Measurements from ENCODE around the gene ODF2L.
"Not testable (repeated sequence)": the region's sequence is repeated elsewhere in the genome, so short reads cannot be mapped to it uniquely, and the experiment has no call there.

The ODF2L gene

DNA sequence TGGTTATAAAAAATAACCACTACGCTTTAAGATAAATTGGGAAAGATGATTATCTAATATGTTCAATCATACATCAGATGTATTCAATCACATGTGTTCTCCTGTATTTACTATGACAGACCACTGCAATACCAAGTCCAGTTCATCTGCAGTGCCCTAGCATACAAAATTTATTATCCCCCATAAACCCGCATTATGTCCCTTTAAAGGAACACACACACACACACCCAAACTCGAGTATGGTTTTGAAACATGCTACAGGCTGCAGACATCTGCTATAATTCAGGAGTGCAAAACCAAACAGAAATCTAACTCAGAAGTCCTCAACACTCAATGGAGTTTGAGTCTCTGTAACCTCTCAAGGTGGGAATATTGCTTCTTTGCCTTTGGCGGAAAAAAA lies 14.9 kb downstream of the ODF2L start:
- no peak for DNase-seq

DNA sequence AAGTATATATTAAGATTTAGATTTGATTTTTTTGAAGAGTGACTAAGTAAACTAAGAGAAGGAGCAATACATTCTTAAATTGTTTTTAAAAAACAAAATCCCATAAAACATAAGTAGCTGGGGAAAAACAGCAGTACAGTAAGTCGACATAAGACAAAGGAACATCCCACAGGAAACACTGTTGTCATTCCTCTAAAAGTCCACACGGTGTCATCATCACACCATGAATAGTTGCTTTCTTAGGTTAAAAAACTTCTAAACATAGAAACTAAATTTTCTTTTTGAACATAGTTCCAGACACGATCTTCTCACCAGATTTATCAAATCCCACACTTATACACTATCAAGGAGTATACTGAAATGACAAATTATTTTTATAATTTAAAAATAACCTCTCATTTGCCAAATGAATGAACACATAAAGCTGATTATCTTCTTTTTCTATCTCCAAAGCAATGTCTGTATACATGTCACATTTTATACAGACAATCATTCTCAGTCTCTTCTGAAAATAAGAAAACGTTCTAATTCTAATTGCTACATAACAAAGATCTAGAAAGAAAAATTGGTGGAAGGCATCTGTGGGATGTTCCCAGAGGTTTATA lies 15.8 kb downstream of the ODF2L start:
- peak; percentile 85 for DNase-seq

DNA sequence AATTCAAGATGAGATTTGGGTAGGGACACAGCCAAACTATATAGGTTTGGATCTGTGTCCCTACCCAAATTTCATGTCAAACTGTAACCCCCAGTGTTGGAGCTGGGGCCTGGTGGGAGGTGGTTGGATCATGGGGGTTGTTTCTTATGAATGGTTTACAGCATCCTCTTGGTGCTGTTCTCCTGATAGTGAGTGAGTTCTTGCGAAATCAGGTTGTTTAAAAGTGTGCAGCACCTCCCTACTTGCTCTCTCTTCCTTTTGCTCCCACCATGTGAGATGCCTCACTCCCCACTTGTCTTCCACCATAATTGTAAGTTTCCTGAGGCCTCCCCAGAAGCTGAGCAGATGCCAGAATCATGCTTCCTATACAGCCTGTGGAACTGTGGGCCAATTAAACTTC lies 17.3 kb downstream of the ODF2L start:
- DNase-seq = no peak

DNA sequence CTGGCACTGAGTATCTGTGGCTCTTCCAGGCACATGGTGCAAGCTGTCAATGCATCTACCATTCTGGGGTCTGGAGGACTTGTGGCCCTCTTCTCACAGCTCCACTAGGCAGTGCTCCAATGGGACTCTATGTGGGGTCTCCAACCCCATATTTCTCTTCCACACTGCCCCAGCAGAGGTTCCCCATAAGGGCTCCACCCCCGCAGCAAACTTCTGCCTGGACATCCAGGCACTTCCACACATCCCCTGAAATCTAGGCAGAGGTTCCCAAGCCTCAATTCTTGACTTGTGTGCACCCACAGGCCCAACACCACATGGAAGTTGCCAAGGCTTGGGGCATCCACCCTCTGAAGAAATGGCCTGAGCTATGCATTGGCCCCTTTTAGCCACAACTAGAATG lies 18.8 kb downstream of the ODF2L start:
- DNase-seq = peak; percentile 19

DNA sequence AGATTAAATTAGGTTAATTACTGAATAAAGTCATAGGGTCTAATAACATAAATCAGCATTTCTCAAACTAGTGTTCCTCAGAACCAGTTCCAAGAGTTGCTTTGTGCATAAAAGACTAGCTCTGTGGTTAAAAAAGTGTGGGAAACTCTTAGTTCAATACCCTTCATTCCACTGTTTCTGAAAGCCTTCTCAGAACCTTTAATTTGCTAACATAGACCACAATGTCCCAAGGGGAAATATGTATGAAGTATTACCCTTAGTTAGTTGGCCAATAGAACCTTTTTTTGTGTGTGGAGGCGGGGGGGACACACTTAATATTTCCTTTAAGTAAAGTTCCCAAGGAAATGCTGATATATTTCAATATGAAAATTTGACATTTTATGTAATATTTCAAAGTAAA lies 20.4 kb downstream of the ODF2L start:
- DNase-seq = no peak

DNA sequence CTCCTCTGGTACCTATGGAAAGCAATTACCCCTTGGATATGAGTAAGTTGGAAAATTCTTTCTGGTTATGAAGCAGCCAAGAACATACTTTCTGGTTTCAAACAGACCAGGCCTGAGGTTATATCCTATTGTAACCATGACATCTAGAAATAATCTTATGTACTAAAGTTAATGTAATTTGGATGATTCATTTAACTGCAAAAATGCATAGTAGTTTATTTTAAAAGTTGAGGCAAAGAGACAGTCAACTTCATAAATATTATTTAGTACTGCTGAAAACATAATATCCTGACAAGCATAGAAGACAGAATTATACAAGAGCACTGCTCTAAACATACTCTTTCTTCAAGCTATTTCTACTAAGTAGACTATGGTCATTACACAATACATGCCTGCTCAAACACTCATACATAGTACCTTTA lies 25.5 kb downstream of the ODF2L start:
- no peak for DNase-seq

DNA sequence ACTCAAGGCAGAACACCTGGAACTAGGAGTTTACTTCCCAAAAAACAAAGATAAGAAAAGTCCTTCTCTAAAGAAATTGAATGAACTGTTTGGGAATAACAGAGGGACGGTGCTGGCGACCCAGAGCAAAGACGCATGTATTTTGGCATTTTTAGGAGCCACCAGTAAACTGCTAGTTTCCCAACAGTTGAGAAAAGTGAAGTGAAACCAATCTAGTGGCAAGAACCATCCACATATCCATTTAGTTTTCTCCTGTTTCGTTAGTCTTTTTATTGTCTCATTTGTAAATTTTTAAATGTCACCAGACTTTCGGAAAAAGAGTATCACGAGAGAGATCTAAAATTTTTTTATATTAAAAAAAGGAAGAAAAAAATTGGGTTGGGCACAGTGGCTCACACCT lies 30.2 kb downstream of the ODF2L start:
- no peak for DNase-seq

DNA sequence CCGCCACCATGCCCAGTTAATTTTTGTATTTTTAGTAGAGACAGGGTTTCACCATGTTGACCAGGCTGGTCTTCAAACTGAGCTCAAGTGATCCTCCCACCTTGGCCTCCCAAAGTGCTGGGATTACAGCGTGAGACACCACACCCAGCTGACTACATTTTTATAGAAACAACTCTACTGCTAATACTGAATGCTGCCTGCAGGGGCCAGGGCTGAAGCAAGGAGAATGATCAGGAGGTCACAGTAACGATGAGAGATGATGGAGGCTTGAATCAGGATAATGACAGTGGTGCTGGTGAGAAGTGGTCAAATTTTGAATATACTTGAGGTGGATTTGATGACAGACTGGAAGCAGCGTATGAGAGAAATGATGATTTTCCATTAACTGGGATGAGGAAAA lies 33.3 kb downstream of the ODF2L start:
- no peak for DNase-seq

DNA sequence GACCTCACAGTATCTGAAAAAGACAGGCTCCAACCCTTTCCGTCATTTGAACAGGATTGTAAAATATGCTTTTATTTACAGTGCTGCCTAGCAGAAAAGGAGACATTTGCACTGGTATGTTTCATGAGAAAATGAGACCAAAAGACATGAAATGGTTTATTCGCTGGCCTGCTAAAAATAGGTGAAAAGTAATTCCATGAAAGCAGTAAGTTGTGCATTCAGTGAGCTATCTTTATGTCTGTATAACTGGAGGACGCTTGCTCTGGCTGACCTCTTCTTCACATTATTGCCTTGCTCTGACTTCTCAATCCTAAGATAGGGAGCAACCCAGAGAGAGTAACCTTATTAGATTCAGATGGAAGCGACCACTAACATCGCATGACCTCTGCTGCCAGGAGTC lies 38.3 kb downstream of the ODF2L start:
- no peak for DNase-seq

DNA sequence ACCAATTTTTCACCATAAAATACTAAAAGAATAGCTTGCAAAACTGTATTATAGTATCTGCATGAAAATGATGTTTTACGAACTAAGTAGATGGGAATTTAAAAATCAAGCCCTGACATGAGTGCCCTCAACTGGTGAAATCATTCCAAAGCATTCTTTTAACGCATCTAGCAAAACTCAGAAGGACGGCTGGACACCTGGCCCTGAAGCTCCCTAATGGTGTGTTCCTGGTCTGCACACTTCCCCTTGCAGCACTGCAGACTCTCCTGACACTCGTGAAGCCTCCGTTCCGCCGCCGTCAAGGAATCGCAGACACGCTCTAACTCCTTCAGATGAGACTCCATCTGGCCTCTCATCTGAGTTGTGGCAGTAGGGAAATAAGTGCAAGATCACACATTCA lies 39.9 kb downstream of the ODF2L start:
- DNase-seq = peak; percentile 43

DNA sequence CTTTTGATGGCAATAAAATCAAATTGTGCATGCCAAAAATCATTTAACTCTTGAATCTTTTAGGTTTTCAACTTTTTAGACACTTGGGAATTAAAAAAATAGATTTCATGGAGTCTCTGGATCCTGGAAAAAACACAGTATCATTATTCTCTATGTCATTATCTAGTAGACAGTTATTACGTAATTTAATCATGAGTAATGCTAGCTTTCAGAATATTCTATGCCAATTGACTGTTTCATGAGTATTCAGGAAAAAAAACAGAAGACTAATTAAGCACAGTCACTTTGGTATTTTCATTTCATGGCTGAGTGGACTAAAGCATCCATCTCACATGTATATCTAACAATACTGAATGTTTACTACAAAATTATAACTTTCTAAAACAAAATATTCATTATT lies 44.0 kb downstream of the ODF2L start:
- no peak for DNase-seq

DNA sequence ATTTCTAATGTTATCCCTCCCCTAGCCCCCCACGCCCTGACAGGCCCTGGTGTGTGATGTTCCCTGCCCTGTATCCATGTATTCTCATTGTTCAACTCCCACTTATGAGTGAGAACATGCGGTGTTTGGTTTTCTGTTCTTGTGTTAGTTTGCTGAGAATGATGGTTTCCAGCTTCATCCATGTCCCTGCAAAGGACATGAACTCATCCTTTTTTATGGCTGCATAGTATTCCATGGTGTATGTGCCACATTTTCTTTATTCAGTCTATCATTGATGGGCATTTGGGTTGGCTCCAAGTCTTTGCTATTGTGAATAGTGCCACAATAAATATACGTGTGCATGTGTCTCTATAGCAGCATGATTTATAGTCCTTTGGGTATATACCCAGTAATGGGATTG lies 45.9 kb downstream of the ODF2L start:
- DNase-seq = not testable (repeated sequence)

DNA sequence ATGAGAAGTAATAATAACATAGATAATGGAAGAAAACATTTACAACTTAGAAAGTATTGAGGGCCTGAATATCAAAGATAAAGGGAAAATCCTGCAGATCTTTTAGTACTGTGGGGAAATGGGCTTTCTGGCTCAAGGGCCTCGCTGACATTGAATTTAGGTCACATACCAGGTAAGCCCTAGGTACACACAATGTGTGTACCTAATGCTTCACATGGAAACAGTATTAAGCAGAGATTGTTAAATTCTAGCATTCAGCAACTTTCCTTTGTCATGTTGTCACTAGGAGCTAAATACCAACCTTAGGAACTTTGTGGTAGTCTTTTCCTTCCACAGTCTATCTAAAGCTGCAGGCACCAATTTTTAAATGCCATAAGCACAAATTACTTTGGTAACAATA lies 49.7 kb downstream of the ODF2L start:
- DNase-seq = peak; percentile 17

DNA sequence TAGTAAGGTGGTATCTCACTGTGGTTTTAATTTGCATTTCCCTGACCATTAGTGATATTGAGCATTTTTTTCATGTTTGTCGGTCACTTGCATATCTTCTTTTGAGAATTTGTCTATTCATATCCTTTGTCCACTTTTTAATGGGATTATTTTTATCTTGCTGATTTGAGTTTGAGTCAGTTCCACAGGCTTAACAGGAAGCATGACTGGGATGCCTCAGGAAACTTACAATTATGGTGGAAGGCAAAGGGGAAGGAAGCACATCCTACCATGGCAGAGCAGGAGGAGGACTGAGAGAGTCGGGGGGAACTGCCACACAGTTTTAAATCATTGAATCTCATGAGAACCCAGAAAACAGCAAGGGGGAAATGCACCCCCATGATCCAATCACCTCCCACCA lies 51.1 kb downstream of the ODF2L start:
- no peak for DNase-seq

DNA sequence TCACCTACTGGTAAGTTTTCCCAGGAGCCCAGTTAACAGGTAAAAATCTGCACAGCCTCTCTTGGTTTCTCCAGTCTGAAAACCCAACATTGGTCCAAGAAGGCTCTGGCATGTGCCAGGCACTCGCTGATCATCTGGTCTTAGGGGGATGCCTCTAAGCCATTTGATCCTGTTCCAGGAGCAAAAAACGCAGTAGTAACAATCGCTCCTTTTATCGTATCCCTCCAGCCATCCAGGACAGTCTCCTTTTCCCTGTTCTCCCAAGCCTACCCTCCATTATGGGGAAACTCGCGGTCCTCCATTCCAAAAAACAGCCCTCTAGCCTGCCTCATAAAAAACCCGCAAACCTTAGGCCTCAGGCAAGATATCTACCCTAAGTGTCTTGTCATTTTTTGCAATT lies 56.2 kb downstream of the ODF2L start:
- no peak for DNase-seq

DNA sequence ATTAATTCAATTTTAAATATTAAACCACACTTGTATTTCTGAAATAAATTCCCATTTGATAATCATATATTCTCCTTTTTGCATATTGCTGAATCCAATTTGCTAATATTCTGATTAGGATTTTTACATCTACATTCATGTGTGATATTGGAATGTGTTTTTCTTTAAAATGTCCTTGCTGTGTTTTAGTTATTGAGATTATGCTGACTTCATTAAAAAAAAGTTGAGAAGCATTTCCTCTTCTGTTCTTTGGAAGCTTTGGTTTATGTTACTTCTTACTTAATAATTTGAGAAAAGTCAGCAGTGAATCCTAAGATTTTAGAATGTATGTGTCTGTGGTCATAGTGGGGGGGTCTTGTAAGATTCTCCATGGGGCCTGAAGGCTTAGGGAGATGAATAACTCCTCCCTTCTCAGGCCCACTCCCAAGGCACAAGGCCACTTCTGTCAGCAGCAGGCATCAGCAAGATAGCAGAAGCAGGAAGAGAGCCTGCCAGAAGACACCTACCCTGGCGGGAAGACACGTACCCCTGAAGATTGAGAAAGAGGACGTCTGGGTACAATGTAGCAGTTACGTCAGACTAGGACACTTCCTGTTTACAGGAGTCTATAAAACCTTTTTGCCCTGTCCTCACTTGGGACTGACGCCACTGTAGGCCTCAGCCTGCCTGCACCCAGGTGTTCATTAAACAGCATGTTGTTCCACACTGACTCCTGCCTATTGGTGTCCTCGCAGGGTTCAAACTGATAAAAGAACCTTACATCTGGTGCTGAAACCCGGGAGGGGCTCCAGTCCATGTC lies 56.9 kb downstream of the ODF2L start:
- no peak for DNase-seq

DNA sequence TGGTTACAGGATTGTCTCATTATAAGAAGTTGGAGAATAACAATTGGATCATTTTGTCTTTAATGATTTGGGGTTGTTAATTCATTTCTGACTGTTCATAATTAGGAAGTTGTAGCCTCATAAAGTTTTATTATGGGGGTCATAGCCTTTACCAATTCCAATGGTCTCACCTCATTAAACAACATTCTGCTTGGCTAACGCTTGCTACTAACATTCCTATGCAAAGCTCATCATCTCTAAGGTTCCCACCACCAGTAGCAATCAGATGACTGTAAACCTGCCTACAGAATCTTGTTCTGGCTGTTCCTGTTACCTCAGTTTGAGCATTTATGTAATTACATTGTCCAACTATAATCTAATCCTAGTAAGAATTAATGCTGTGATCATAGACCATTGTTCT lies 60.2 kb downstream of the ODF2L start:
- DNase-seq = no peak

DNA sequence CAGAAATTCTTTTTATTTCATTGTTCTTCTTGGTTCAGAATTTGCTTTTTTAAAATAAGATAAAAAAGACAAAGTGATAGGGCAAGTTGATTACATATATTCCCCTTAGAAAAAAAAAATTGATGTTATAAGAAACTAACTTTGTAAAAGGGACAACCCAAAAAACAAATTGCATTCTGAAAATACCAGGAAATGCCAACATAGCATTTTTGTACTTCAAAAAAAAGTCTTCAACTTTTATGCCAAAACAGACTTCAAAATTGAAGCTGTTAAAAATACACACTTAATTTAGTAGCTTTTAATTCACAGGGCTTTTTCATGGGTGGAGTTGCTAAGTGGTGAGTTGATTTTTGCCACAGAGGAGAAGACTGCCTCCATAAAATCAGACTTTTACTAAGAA lies 70.9 kb downstream of the ODF2L start:
- DNase-seq = no peak

DNA sequence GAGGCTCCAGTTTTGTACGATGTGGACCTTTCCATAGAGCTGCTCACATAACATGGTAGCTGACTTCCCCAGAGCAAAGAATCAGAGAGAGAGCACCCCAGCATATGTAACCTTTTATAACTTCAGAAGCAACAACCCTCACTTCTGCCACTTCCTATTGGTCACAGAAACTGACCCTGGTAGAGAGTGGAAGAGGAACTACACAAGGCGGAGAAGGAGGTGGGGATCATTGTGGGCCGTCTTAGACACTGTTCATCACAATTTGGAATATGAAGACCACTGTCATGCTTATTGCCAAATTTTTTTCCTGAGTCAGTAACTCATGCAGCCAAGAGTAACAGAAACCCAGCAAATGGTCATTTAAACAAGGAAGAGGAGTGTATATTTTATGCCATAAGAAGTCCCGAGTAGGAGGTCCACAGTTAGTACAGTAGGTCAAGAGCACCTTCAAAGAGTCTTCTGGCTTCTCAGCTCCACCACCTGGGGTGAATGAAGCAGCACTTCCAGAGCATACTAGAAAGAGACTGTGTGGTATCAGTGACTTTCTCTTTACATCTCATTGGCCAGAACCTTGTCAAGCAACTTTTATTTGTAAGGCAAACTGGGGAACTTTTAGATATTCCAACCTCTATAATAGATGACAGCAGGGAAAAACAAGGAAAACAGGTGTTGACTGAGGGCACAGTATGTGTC lies 71.8 kb downstream of the ODF2L start:
- peak; percentile 11 for DNase-seq

DNA sequence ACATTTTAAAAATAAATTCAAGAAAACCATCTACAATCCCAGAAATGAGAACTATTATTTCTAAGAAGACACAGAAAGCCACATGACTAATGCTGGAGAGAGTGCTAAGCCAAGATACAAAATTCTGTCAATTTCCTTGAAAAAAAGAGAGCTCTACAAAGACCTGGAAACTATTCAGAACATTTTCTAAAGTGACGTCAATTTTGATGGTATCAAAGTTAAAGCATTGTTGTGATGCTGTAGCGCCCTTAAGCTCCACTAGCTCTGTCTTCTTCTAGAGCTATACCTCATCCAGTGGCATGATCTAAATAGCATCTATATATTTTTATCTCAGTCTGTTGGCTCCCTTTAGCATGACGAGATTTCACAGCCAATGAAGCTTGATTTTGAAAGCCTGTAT lies 73.9 kb downstream of the ODF2L start:
- DNase-seq = no peak

DNA sequence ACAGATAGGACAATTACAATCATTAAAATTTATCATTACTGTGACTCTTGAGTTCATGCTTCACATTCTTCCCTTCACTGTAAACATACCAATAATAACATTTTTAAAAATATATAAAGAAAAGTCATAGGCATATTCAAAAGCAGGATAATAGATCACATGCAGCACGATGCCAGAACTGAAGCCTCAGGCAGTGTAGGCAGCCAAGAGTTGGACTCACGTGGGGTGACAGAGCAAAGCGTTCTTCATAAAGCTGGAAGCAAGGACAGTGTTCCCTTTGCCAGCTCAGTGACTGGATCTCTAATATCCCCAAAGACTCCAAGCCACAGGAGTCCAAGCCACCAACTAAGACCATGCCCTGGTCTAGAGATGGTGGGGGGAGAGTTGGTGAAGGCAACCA lies 77.7 kb downstream of the ODF2L start:
- DNase-seq = no peak

DNA sequence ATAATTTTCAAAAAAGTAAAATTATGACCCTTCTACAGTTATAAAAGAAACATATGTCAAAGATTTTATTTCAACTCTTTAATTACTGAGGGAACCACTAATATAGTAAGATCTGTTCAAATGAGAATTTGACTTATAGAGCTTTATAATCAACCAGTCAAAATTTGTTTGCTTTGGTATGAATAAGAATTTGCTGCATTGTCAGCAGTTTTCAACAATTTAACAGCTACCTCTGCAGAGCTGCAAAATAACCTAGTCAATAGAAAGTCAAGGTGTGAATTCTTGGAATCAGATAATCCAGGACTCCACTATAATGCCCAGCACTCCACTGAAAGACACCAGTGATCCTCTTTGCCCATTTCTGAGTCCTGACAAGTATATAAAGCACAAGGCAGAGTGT lies 78.2 kb downstream of the ODF2L start:
- no peak for DNase-seq

DNA sequence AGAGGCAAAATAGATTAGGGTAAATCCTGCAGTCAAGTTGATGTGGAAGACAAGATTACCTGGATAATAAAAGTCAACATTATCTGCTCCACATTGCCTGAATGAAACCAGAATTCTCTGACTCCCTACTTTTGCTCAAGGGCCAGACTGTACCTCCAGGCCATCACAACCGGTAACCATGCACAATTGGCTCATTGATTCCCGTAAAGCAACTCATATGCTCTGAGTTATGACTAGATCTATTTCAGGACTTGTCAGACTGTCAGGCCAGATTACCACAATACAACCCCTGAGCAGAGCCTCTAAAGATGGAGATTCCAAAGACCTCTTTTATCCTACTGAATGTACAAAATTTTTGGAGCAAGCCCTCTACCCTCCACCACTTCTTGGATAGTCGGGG lies 90.4 kb downstream of the ODF2L start:
- no peak for DNase-seq

DNA sequence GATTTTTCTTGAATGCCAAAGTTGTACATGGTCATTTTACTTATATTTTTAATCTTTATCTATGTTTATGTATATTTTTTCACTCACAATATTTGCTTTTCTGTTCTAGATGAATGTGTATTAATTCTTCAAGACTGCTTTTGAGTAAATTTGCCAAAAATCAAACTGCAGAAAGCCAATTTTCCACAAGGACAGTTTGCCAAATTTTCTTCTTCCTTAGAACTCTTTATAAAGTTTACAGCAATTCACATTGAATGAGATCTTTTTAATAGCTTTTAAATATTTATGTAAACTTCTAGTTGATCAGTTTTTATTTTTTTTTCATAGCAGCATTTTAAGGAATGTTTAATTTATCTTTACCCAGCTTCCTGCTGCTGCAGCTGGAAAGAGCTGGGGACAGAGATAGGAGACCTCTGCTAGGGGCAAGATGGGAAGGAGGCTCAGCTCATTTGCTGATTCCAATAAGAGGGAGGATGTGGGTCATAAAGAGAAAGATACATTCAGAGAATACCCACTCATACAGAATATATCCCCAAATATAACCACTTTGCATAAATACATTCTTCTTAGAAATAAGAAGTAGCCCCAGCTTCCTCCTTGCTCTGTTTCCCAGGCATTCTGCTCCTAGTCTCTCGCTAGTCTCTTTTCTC lies 93.0 kb downstream of the ODF2L start:
- no peak for DNase-seq

All from DMS53 (cell line).